Keratinocyte (primary cell): Measurements from ENCODE around the gene RGL3. TPM values are rescaled to one million over a fixed set of nuclear protein-coding genes. Genes with fewer than 3 reads are reported as not detected.

Experiments used
- DNase-seq: peaks from one replicate; pipeline ENCODE4 v3.0.0-alpha.2; 2011; ENCODE audit warnings: low read depth, missing footprints, low spot score
- FAIRE-seq: peaks from 2 replicates; lab custom pipeline; 2011; peaks lifted over from hg19 to GRCh38; lab: Jason Lieb, UNC
- H2AFZ ChIP-seq: 2 replicates; pipeline ENCODE4 v1.6.0; 2012; ENCODE audit warnings: low read length, control low read depth, inconsistent platforms; ENCODE audit not compliant: control insufficient read depth
- H3K27ac ChIP-seq: 2 replicates; pipeline ENCODE4 v1.5.1; 2011; ENCODE audit warnings: low read length; ENCODE audit not compliant: control insufficient read depth, insufficient read depth
- H3K27me3 ChIP-seq: 3 replicates; pipeline ENCODE4 v1.6.0; 2011; ENCODE audit warnings: low read length; ENCODE audit not compliant: control insufficient read depth, insufficient read depth; ENCODE audit errors: extremely low read depth
- H3K36me3 ChIP-seq, 2 experiments: 2 replicates in 1 of 2; 3 replicates in 1 of 2; pipeline ENCODE4 v1.5.1; 2011; ENCODE audit warnings: low read length in 2 of 2, mild to moderate bottlenecking in 1 of 2; ENCODE audit not compliant: control insufficient read depth in 2 of 2, insufficient read depth in 2 of 2; ENCODE audit errors: extremely low read depth in 1 of 2
- H3K4me1 ChIP-seq: 3 replicates; pipeline ENCODE4 v1.5.1; 2011; ENCODE audit warnings: low read length; ENCODE audit not compliant: control insufficient read depth, insufficient read depth; ENCODE audit errors: extremely low read depth
- H3K4me2 ChIP-seq: 3 replicates; pipeline ENCODE4 v1.6.0; 2011; ENCODE audit warnings: low read depth, low read length; ENCODE audit not compliant: control insufficient read depth, insufficient read depth; ENCODE audit errors: extremely low read depth
- H3K4me3 ChIP-seq, 3 experiments: fragments of 200-600 bp in 1 of 3; sonication (generic) in 1 of 3; 2 replicates in 2 of 3; 3 replicates in 1 of 3; pipeline ENCODE4 v1.5.1; 2011 to 2016; ENCODE audit warnings: low read length in 3 of 3, mild to moderate bottlenecking in 3 of 3, control low read depth in 2 of 3, inconsistent platforms in 1 of 3, low read depth in 1 of 3, mixed read lengths in 1 of 3, mixed run types in 1 of 3, moderate library complexity in 1 of 3; ENCODE audit not compliant: control insufficient read depth in 2 of 3, insufficient read depth in 2 of 3; ENCODE audit errors: extremely low read depth in 1 of 3
- H3K79me2 ChIP-seq: 2 replicates; pipeline ENCODE4 v1.6.0; 2012; ENCODE audit warnings: low read length; ENCODE audit not compliant: control insufficient read depth, insufficient read depth
- H3K9ac ChIP-seq: 3 replicates; pipeline ENCODE4 v1.6.0; 2011; ENCODE audit warnings: low read length; ENCODE audit not compliant: control insufficient read depth, insufficient read depth; ENCODE audit errors: extremely low read depth
- H3K9me1 ChIP-seq: 3 replicates; pipeline ENCODE4 v1.6.0; 2011; ENCODE audit warnings: low read length; ENCODE audit not compliant: control insufficient read depth, insufficient read depth; ENCODE audit errors: extremely low read depth
- H3K9me3 ChIP-seq: 2 replicates; pipeline ENCODE4 v1.5.1; 2012; ENCODE audit warnings: low read depth, low read length; ENCODE audit not compliant: control insufficient read depth
- H4K20me1 ChIP-seq: 3 replicates; pipeline ENCODE4 v1.6.0; 2011; ENCODE audit warnings: low read length; ENCODE audit not compliant: control insufficient read depth, insufficient read depth; ENCODE audit errors: extremely low read depth
- EZH2 ChIP-seq: IDR thresholded peaks from one replicate; pipeline ENCODE4 v1.6.1; 2012; ENCODE audit warnings: inconsistent platforms, mild to moderate bottlenecking, low read length, moderate library complexity
- dilution Hi-C: fragments of 300-500 bp; cut with MboI; formaldehyde crosslinking; loops from one replicate; pipeline ENCODE4 v1.7.0; 2020; ENCODE audit warnings: low sequenced_read_pairs; ENCODE audit not compliant: extremely low pct_ligation_motif_present
- polyA plus RNA-seq, 5 experiments: library from polyadenylated mRNA; depleted of rRNA in 3 of 5; stranded (reverse) in 3 of 5; stranded (forward) in 1 of 5; unstranded in 1 of 5; fragments of >200 nt; gene quantifications; 1 replicate in 1 of 5; 2 replicates in 3 of 5; 3 replicates in 1 of 5; pipeline versions ENCODE4 v1.2.1 to v1.2.3, GENCODE V29; 2011 to 2012; ENCODE audit warnings: missing spikeins in 2 of 5, low read depth in 1 of 5, low replicate concordance in 1 of 5
- TF ChIP-seq, protein P1 (sequence below), 3 experiments: IDR thresholded peaks in 1 of 3; conservative IDR thresholded peaks in 1 of 3; optimal IDR thresholded peaks in 1 of 3; 2 replicates in 2 of 3; 3 replicates in 1 of 3; pipeline versions ENCODE3 to v1.5.1; 2011; ENCODE audit warnings: low read length in 3 of 3, mild to moderate bottlenecking in 3 of 3, moderate library complexity in 2 of 3, control low read depth in 1 of 3, inconsistent platforms in 1 of 3; ENCODE audit not compliant: insufficient read depth in 2 of 3; ENCODE audit errors: extremely low read depth in 1 of 3

The RGL3 gene
- polyA plus RNA-seq, 1 donor (not counting 4 experiments of a cell fraction or from before 2014, with no cell fraction given) = not detected

DNA sequence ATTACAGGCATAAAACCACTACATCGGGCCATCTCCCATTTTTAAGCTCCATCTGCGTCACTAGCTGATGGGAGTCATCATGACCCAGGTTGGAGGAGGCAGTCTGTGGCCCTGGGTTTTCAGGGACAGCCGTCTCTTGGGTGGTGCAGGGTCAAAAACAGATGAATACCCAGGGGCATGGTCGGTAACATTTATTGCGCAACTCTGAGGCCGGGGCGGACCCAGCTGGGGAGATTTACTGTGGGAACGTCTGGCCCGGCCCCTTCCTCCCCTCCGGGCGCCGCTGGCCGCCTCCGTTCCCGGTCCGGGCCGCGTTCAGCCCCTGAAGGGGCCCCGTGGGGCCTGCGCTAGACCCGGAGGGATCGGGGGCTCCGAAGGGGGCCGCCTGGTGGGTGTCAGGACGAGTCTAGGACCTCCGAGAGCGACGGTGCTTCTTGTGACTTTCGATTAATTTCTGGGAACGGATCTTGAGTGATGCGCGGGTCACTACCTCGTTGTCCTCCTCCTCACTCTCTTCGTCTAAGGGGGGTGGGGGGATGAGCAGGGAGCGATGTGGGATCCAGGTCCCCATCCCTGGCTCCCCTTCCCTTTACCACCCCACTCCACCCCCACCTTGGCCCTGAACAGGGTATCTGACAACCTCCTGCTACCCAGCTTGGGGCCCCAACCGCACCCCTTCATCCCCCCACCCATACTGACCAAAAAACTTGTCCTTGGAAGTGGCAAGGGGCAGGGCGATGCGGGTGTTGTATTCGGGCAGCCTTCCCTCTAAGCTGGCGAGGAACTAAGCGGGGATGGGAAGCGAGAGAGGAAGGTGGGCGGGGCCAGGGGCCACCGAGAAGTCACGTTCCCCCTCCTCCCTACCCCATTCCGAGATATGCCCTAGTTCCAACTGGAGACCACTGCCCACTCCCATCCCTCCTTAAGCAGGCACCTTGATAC, 1.6 kb upstream of the RGL3 start:
- peaks cover 22% of the 10 kb centered on the region for H3K4me1 ChIP-seq
- H4K20me1 ChIP-seq = no peaks in the 10 kb centered on the region
- dilution Hi-C loops = no loop called here
- H3K4me3 ChIP-seq = no peak overlapping the region
- no peaks in the 10 kb centered on the region for H3K9me3 ChIP-seq
- H3K79me2 ChIP-seq = no peaks in the 10 kb centered on the region
- H3K27ac ChIP-seq = no peak overlapping the region
- H2AFZ ChIP-seq = no peak overlapping the region
- FAIRE-seq = no peak
- no peak overlapping the region for H3K9ac ChIP-seq
- no peak for DNase-seq
- peak overlapping the region; percentile 45 for H3K4me2 ChIP-seq
- peaks cover 62% of the 10 kb centered on the region for H3K27me3 ChIP-seq
- TF ChIP-seq, protein P1, sequence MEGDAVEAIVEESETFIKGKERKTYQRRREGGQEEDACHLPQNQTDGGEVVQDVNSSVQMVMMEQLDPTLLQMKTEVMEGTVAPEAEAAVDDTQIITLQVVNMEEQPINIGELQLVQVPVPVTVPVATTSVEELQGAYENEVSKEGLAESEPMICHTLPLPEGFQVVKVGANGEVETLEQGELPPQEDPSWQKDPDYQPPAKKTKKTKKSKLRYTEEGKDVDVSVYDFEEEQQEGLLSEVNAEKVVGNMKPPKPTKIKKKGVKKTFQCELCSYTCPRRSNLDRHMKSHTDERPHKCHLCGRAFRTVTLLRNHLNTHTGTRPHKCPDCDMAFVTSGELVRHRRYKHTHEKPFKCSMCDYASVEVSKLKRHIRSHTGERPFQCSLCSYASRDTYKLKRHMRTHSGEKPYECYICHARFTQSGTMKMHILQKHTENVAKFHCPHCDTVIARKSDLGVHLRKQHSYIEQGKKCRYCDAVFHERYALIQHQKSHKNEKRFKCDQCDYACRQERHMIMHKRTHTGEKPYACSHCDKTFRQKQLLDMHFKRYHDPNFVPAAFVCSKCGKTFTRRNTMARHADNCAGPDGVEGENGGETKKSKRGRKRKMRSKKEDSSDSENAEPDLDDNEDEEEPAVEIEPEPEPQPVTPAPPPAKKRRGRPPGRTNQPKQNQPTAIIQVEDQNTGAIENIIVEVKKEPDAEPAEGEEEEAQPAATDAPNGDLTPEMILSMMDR (optimal IDR thresholded peaks at IDR 0.05 in 1 of 3, IDR thresholded peaks at IDR 0.05 in 1 of 3, conservative IDR thresholded peaks at IDR 0.05 in 1 of 3; ENCODE audit: extremely low read depth in 1 of 3, insufficient read depth in 2 of 3, low read length in 3 of 3) = no peak
- peak; percentile 38 for TF ChIP-seq EZH2
- no peaks in the 10 kb centered on the region for H3K36me3 ChIP-seq
- H3K9me1 ChIP-seq = no peaks in the 10 kb centered on the region

DNA sequence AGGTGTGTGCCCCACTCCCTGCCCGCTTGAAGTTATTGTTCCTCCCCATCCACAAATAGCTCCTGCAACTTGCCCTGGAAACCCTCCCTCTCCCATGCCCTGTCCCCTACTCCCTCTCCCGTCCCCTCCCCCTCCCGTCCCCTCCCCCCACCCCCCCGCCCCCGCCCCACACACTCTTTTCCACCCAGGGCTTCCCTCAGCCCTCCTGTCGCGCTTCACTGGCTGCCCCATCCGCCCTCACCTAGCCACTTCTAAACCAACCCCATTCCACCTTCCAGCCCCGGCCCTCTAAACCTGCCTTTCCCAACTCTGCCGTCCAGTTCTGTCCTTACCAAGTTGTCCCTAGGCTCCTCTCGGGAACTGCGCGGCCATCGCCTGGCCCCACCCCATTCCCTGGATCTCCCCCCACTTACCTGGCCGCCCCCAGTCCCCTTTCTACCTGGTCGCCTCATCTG, 993 bp downstream of the RGL3 start:
- H2AFZ ChIP-seq = no peak overlapping the region
- H3K9me3 ChIP-seq = no peaks in the 10 kb centered on the region
- no peaks in the 10 kb centered on the region for H4K20me1 ChIP-seq
- peaks cover 15% of the 10 kb centered on the region for H3K4me1 ChIP-seq
- dilution Hi-C loops = no loop called here
- no peaks in the 10 kb centered on the region for H3K79me2 ChIP-seq
- no peak for TF ChIP-seq EZH2
- TF ChIP-seq, protein P1 (optimal IDR thresholded peaks at IDR 0.05 in 1 of 3, IDR thresholded peaks at IDR 0.05 in 1 of 3, conservative IDR thresholded peaks at IDR 0.05 in 1 of 3; ENCODE audit: extremely low read depth in 1 of 3, insufficient read depth in 2 of 3, low read length in 3 of 3) = no peak
- DNase-seq (no peak), FAIRE-seq (no peak)
- no peak overlapping the region for H3K4me2 ChIP-seq
- peaks cover 51% of the 10 kb centered on the region for H3K27me3 ChIP-seq
- no peak overlapping the region for H3K9ac ChIP-seq
- no peak overlapping the region for H3K27ac ChIP-seq
- H3K4me3 ChIP-seq = no peak overlapping the region
- H3K36me3 ChIP-seq = no peaks in the 10 kb centered on the region
- H3K9me1 ChIP-seq = no peaks in the 10 kb centered on the region
